H1 (cell line): ENCODE measurements around the gene TCF20. TPM values are rescaled to one million over a fixed set of nuclear protein-coding genes. Genes with fewer than 3 reads are reported as not detected.
A peak's percentile ranks its signal among the peaks of the same experiment; 100 is the strongest.

ENCODE experiments used
- CTCF ChIA-PET: fragments of 300-600 bp; sonication (Branson Sonifier 250); formaldehyde crosslinking; loops from one replicate; lab custom pipeline; 2021; ENCODE audit not compliant: partially characterized antibody; lab: Charles Lee
- POLR2A ChIA-PET: fragments of 300-600 bp; sonication (Branson Sonifier 250); formaldehyde crosslinking; loops from one replicate; lab custom pipeline; 2021; ENCODE audit warnings: inconsistent platforms; ENCODE audit not compliant: partially characterized antibody; lab: Charles Lee
- DNase-seq, 2 experiments: peaks; one replicate each; pipeline versions ENCODE4 v3.0.0 to v3.0.0-alpha.2; 2010 to 2022; ENCODE audit warnings: low spot score in 2 of 2, low read depth in 1 of 2, mixed read lengths in 1 of 2
- FAIRE-seq: peaks from 2 replicates; lab custom pipeline; 2011; peaks lifted over from hg19 to GRCh38; lab: Jason Lieb, UNC
- H2AFZ ChIP-seq: 2 replicates; pipeline ENCODE4 v1.8.1; 2012; ENCODE audit warnings: low read length, inconsistent platforms
- H2AK5ac ChIP-seq: 2 replicates; pipeline ENCODE4 v1.6.1; 2013; ENCODE audit warnings: low read depth, low read length
- H2BK120ac ChIP-seq: replicated peaks from 2 replicates; pipeline ENCODE3; 2013; ENCODE audit warnings: low read depth, low read length, inconsistent platforms
- H2BK12ac ChIP-seq: 2 replicates; pipeline ENCODE4 v1.6.1; 2013; ENCODE audit warnings: low read depth, low read length
- H2BK15ac ChIP-seq: 2 replicates; pipeline ENCODE4 v1.6.1; 2013; ENCODE audit warnings: low read length
- H2BK20ac ChIP-seq: 2 replicates; pipeline ENCODE4 v1.6.1; 2013; ENCODE audit warnings: low read length
- H2BK5ac ChIP-seq: 2 replicates; pipeline ENCODE4 v1.6.1; 2013; ENCODE audit warnings: low read depth, low read length
- H3K14ac ChIP-seq: 2 replicates; pipeline ENCODE4 v1.6.1; 2013; ENCODE audit warnings: inconsistent platforms; ENCODE audit not compliant: insufficient read length
- H3K18ac ChIP-seq: 2 replicates; pipeline ENCODE4 v1.6.1; 2013; ENCODE audit warnings: low read length; ENCODE audit errors: extremely low read depth
- H3K23ac ChIP-seq: 2 replicates; pipeline ENCODE4 v1.6.1; 2013; ENCODE audit warnings: inconsistent platforms; ENCODE audit not compliant: insufficient read length
- H3K23me2 ChIP-seq: 2 replicates; pipeline ENCODE4 v1.6.1; 2013; ENCODE audit warnings: low read depth, low read length
- H3K27ac ChIP-seq: 2 replicates; pipeline ENCODE4 v1.6.1; 2011; ENCODE audit warnings: low read depth, low read length, inconsistent platforms
- H3K27me3 ChIP-seq, 4 experiments: replicated peaks in 1 of 4; 1 replicate in 1 of 4; 2 replicates in 3 of 4; pipeline versions ENCODE4 v1.6.1 to v1.8.1; 2011 to 2013; ENCODE audit warnings: low read length in 3 of 4, mild to moderate bottlenecking in 3 of 4, inconsistent platforms in 2 of 4, mixed read lengths in 2 of 4, moderate library complexity in 1 of 4; ENCODE audit not compliant: control insufficient read depth in 3 of 4, insufficient read depth in 3 of 4; ENCODE audit errors: extremely low read depth in 1 of 4
- H3K36me3 ChIP-seq, 4 experiments: 2 replicates each; pipeline versions ENCODE4 v1.6.1 to v1.8.1; 2011 to 2013; ENCODE audit warnings: mild to moderate bottlenecking in 4 of 4, low read length in 3 of 4, moderate library complexity in 2 of 4, control low read depth in 1 of 4, inconsistent platforms in 1 of 4; ENCODE audit not compliant: insufficient read depth in 4 of 4, control insufficient read depth in 2 of 4
- H3K4ac ChIP-seq: replicated peaks from 2 replicates; pipeline ENCODE3; 2013; ENCODE audit warnings: low read length, low read depth, mixed read lengths, inconsistent platforms; ENCODE audit not compliant: insufficient read length
- H3K4me1 ChIP-seq, 4 experiments: replicated peaks in 1 of 4; 1 replicate in 1 of 4; 2 replicates in 3 of 4; pipeline versions ENCODE4 v1.6.1 to v1.8.1; 2011 to 2013; ENCODE audit warnings: low read length in 3 of 4, inconsistent platforms in 2 of 4, mixed read lengths in 1 of 4; ENCODE audit not compliant: insufficient read depth in 4 of 4, control insufficient read depth in 3 of 4
- H3K4me2 ChIP-seq, 2 experiments: 2 replicates each; pipeline versions ENCODE4 v1.6.1 to v1.8.1; 2011 to 2013; ENCODE audit warnings: low read depth in 2 of 2, low read length in 2 of 2, control low read depth in 1 of 2, inconsistent platforms in 1 of 2, mild to moderate bottlenecking in 1 of 2; ENCODE audit not compliant: insufficient read depth in 1 of 2
- H3K4me3 ChIP-seq, 4 experiments: fragments of 200-600, 300-600 bp in 1 of 4; sonication (generic), shearing (Covaris generic), sonication (Bioruptor Twin) in 1 of 4; 2 replicates each; pipeline versions ENCODE4 v1.5.1 to v1.8.1; 2011 to 2016; ENCODE audit warnings: low read length in 4 of 4, low read depth in 3 of 4, control low read depth in 2 of 4, inconsistent platforms in 2 of 4, mild to moderate bottlenecking in 2 of 4, mixed read lengths in 1 of 4, moderate library complexity in 1 of 4; ENCODE audit not compliant: insufficient read depth in 2 of 4; ENCODE audit errors: extremely low read depth in 1 of 4
- H3K56ac ChIP-seq: replicated peaks from 2 replicates; pipeline ENCODE3; 2013; ENCODE audit warnings: low read depth, mild to moderate bottlenecking, mixed read lengths, low read length, inconsistent platforms; ENCODE audit not compliant: insufficient read length
- H3K79me1 ChIP-seq: 2 replicates; pipeline ENCODE4 v1.6.1; 2013; ENCODE audit warnings: low read depth, low read length, control low read depth
- H3K79me2 ChIP-seq, 2 experiments: 2 replicates each; pipeline versions ENCODE4 v1.6.1 to v1.8.1; 2012 to 2013; ENCODE audit warnings: low read length in 2 of 2, mild to moderate bottlenecking in 2 of 2, inconsistent platforms in 1 of 2; ENCODE audit not compliant: insufficient read depth in 2 of 2, control insufficient read depth in 1 of 2
- H3K9ac ChIP-seq, 4 experiments: replicated peaks in 1 of 4; 1 replicate in 1 of 4; 2 replicates in 3 of 4; pipeline versions ENCODE4 v1.6.1 to v1.8.1; 2011 to 2013; ENCODE audit warnings: low read depth in 3 of 4, low read length in 3 of 4, control low read depth in 2 of 4, mild to moderate bottlenecking in 2 of 4, moderate library complexity in 2 of 4, inconsistent platforms in 1 of 4; ENCODE audit errors: extremely low read depth in 1 of 4
- H3K9me3 ChIP-seq, 2 experiments: 2 replicates each; pipeline versions ENCODE4 v1.6.1 to v1.8.1; 2012 to 2013; ENCODE audit warnings: mild to moderate bottlenecking in 2 of 2, moderate library complexity in 2 of 2, control low read depth in 1 of 2, inconsistent platforms in 1 of 2, low read depth in 1 of 2, low read length in 1 of 2, mixed read lengths in 1 of 2; ENCODE audit not compliant: insufficient read depth in 2 of 2
- H4K20me1 ChIP-seq, 2 experiments: replicated peaks in 1 of 2; 2 replicates each; pipeline versions ENCODE3 to v1.8.1; 2011 to 2013; ENCODE audit warnings: inconsistent platforms in 2 of 2, low read length in 2 of 2, mild to moderate bottlenecking in 1 of 2; ENCODE audit not compliant: insufficient read depth in 2 of 2, control insufficient read depth in 1 of 2
- H4K5ac ChIP-seq: 2 replicates; pipeline ENCODE4 v1.6.1; 2013; ENCODE audit warnings: low read length, low read depth, mixed read lengths, inconsistent platforms; ENCODE audit not compliant: insufficient read length
- H4K8ac ChIP-seq: 2 replicates; pipeline ENCODE4 v1.8.0; 2013; ENCODE audit warnings: mild to moderate bottlenecking, moderate library complexity, low read length, inconsistent platforms; ENCODE audit not compliant: insufficient read depth; ENCODE audit errors: extremely low read depth
- H4K91ac ChIP-seq: replicated peaks from 2 replicates; pipeline ENCODE3; 2013; ENCODE audit warnings: low read length, mixed read lengths, inconsistent platforms; ENCODE audit not compliant: insufficient read length
- BCL11A ChIP-seq, 2 experiments: IDR thresholded peaks; one replicate each; pipeline ENCODE4 v1.6.1; 2011; ENCODE audit warnings: low read depth in 2 of 2, low read length in 2 of 2, mild to moderate bottlenecking in 2 of 2
- JUN ChIP-seq: IDR thresholded peaks from 2 replicates; pipeline ENCODE4 v1.6.1; 2011; ENCODE audit warnings: low read depth, mild to moderate bottlenecking, improper control_type of control experiment, low read length
- RFX5 ChIP-seq: IDR thresholded peaks from 2 replicates; pipeline ENCODE4 v1.6.1; 2011; ENCODE audit warnings: low read depth, low read length, improper control_type of control experiment, borderline replicate concordance
- SIX5 ChIP-seq: IDR thresholded peaks from 2 replicates; pipeline ENCODE4 v1.6.1; 2011; ENCODE audit warnings: mild to moderate bottlenecking, low read depth, low read length
- SP2 ChIP-seq: IDR thresholded peaks from 2 replicates; pipeline ENCODE4 v1.6.1; 2012; ENCODE audit warnings: mild to moderate bottlenecking, low read length, inconsistent platforms
- TCF12 ChIP-seq: IDR thresholded peaks from 2 replicates; pipeline ENCODE4 v1.6.1; 2011; ENCODE audit warnings: low read depth, mild to moderate bottlenecking, low read length
- WGBS, 2 experiments: shearing (Covaris generic) in 1 of 2; methylation state at CpG; one replicate each; pipeline versions ENCODE4 v1.1.6 to v1.1.7; 2013 to 2015; ENCODE audit warnings: low lambda C conversion rate in 2 of 2, mixed read lengths in 2 of 2, inconsistent platforms in 1 of 2, low coverage in 1 of 2, missing lambda C conversion rate in 1 of 2; ENCODE audit not compliant: insufficient replicate concordance in 2 of 2, insufficient coverage in 1 of 2, insufficient read length in 1 of 2; ENCODE audit errors: extremely low coverage in 1 of 2, missing lambda C conversion rate in 1 of 2; 5-methylcytosine and 5-hydroxymethylcytosine counted together
- polyA plus RNA-seq, 7 experiments: library from polyadenylated mRNA; depleted of rRNA in 3 of 7; stranded (reverse) in 5 of 7; unstranded in 2 of 7; fragments of >200 nt in 5 of 7; fragments of 200-250 nt in 2 of 7; gene quantifications; 1 replicate in 5 of 7; 2 replicates in 1 of 7; 4 replicates in 1 of 7; pipeline versions ENCODE4 v1.2.1 to v1.2.3, GENCODE V29; 2011 to 2013; ENCODE audit warnings: missing spikeins in 2 of 7, mixed read lengths in 2 of 7
- total RNA-seq: library from RNA; stranded (reverse); fragmentation: NEBNext Ultra II Directional; extraction: Animal tissue kit (Norgen Biotek cat#: 25700); gene quantifications from 2 replicates; pipeline ENCODE4 v1.2.1, GENCODE V29; 2021

TCF20 gene
- total and polyA plus RNA-seq, 2 of the 8 experiments (the other 6 are each of a cell fraction or from before 2014, with no cell fraction given) = 22.0 to 79.8 TPM

DNA sequence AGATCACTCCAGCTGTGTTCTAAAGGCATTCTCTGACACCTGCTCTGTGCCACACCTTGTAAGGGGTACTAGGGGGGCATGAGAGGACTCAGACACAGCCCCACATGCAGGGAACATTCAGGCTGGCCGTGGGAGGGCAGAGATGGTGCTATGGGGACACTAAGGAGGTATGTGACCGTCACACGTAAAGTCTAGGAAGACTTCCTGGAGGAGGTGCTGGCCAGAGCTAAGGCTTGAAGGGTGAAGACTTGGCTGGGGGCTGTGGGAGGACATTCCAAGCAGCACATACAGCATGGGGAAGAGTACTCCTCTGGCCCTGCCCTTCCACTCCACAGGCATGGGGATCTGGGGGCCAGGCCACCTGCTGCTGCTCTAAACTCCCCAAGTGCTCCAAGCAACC, 48.5 kb upstream of the TCF20 start:
- no peak overlapping the region for H3K4me2 ChIP-seq
- no peak overlapping the region for H3K14ac ChIP-seq
- no peaks in the 10 kb centered on the region for H3K9me3 ChIP-seq
- no peak for TF ChIP-seq RFX5
- TF ChIP-seq TCF12 = no peak
- TF ChIP-seq SIX5 = no peak
- TF ChIP-seq SP2 = no peak
- no peak for TF ChIP-seq JUN
- no peak for TF ChIP-seq BCL11A (IDR thresholded peaks at IDR 0.05; ENCODE audit: low read depth in 2 of 2, low read length in 2 of 2)
- H3K4ac ChIP-seq = no peak overlapping the region
- H3K56ac ChIP-seq = no peak overlapping the region
- H2AK5ac ChIP-seq = no peak overlapping the region
- H3K27ac ChIP-seq = no peak overlapping the region
- H3K27me3 ChIP-seq = no peaks in the 10 kb centered on the region
- H3K23me2 ChIP-seq = peaks cover 4% of the 10 kb centered on the region; the same call in 1 of the 2 replicates
- H2BK20ac ChIP-seq = no peak overlapping the region
- H4K20me1 ChIP-seq = peaks cover 2 to 10% of the 10 kb centered on the region in 2 experiments
- no peak overlapping the region for H2BK12ac ChIP-seq
- H3K9ac ChIP-seq = no peak overlapping the region
- H2BK120ac ChIP-seq = no peak overlapping the region
- no peak overlapping the region for H3K23ac ChIP-seq
- no peak for FAIRE-seq
- H3K79me1 ChIP-seq = no peaks in the 10 kb centered on the region; the same call in 1 of the 2 replicates
- no peak for DNase-seq
- H3K4me3 ChIP-seq = no peak overlapping the region
- H4K5ac ChIP-seq = no peak overlapping the region
- H4K91ac ChIP-seq = no peak overlapping the region
- H3K18ac ChIP-seq = no peak overlapping the region
- no peaks in the 10 kb centered on the region for H3K79me2 ChIP-seq
- CTCF ChIA-PET = interaction anchor here (0.8 to 3.5 kb wide), 6 partner anchors 9 to 125 kb away, joined by 3 to 14 read pairs (median 4); no protein-coding TSS in a partner anchor
- 87% methylated on average over 3 of the region's 3 CpGs; no CpG with 5 or more reads in 1 of the 2 experiments for WGBS, 2 experiments
- H2BK5ac ChIP-seq = no peak overlapping the region; the same call in 1 of the 2 replicates
- no peak overlapping the region for H2AFZ ChIP-seq
- POLR2A ChIA-PET = interaction anchor here (0.6 kb wide), 1 partner anchor 45 kb away, joined by 3 read pairs; no protein-coding TSS in a partner anchor
- peaks cover 7 to 37% (median 20%) of the 10 kb centered on the region in 4 experiments for H3K4me1 ChIP-seq
- H2BK15ac ChIP-seq = 0 out of 2 replicates have a peak overlapping the region, but pooled peaks have one; percentile 61
- H4K8ac ChIP-seq = no peak overlapping the region
- no peaks in the 10 kb centered on the region for H3K36me3 ChIP-seq
